NCI-H446 (cell line): ENCODE data around the gene ALX1.
A peak's percentile ranks its signal among the peaks of the same experiment; 100 is the strongest.

Experiments used
- DNase-seq, 2 experiments: peaks; one replicate each; lab custom pipeline; 2025; lab: John Stamatoyannopoulos, UW

Gene ALX1

DNA sequence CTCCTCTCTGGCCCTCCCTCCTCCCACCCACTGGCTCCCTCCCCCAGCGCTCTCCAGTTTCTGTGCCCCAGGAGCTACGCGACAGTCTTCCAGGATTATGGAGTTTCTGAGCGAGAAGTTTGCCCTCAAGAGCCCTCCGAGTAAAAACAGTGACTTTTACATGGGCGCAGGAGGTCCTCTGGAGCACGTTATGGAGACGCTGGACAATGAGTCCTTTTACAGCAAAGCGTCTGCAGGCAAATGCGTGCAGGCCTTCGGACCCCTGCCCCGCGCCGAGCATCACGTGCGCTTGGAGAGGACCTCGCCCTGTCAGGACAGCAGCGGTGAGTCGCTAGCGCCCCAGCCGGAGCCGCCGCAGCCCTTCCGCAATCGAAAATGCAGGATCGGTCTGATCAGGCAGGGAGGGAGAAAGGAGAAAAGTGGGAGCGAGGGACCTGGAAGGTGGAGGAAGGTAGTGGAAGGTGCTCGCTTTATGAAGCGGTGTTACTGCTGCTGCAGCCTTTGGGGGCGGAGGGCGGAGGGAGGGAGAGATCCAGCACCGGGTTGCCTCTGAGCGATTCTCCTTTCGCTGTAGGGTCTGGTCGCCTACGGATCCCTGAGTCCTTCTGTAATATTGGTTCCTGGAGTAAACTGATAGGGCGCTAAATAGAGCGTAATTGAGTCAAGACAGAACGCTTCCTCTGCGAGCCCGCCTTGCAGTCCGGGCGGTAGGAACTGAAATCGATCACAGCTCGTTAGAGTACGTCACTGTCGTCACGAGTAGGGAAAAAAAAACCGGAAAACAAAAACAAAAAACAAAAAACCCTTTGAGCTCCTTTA is at the start of gene ALX1:
Gene ALX1 (plus strand): TSS at position 56 of the 819 bp plus-strand sequence. CDS start 42 bp downstream, at position 98.
- DNase-seq = no peak

DNA sequence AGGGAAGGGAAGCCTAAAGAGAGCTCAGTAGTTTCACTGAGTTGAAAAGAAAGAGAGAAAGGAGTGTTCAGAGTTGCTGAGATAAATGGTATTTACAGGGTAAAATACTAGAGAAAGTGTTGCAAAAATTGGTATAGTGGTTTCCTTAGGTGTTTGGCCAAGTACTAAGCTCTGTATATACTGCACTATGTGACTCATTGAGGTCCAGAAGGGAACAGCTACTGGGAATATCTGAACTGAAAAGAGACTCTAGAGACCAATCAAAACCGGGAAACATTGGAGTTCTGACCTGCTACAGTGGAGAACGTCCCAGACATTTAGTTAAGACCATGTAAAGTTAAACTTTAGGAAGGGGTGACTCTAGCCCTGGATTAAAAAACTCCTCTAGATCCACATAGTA is 42.7 kb upstream of the ALX1 start:
- DNase-seq = no peak

DNA sequence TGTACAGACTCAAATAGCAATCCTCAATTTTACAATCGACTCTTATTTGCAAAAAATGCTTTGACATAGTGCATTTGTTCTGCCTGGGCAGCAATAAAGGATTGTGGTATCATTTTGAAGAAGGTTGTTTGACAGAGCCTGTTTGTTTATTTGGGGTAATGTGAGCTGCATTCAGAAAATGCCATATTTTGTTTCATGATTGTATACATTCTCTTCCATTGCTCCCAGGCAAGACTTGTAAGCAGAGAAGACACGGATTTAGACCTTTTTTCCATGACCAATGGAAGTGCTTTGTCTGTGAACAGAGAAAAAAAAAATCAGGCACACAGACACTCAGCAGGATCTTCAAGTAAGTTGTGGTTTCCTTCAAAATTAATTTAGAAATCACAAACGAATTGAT is 35.5 kb upstream of the ALX1 start:
- no peak for DNase-seq

DNA sequence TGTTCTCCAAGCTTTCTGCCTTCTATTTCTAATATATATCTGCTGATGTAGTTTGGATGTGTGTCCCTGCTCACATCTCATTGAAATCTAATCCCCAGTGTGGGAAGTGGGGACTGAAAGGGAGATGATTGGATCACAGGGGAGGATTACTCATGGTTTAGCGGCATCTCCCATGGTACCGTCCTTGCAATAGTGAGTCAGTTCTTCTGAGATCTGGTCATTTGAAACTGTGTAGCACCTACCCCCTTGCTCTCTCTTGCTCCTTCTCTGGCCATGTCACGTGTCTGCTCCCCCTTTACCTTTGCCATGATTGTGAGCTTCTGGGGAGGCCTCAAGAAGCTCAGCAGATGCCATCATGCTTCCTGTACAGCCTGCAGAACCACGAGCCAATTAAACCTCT is 26.2 kb upstream of the ALX1 start:
- DNase-seq = no peak

DNA sequence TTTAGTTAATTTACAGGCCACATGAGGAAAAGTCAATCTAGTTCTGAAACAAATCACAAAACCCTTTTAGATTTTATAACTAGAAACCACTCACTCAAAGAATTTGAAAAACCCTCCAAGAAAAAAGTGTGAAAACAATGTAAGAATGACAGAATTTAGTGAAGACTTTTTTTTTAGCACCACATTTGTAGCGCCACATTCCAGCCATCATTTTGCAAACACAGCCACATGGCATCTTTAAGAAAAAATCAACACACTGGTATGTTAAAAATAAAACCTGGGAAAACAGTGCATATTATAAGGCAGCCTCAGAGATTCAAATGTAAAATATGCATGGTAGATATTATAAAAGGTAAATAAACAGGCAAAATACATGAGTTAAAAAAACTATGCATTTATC is 22.3 kb upstream of the ALX1 start:
- no peak for DNase-seq

DNA sequence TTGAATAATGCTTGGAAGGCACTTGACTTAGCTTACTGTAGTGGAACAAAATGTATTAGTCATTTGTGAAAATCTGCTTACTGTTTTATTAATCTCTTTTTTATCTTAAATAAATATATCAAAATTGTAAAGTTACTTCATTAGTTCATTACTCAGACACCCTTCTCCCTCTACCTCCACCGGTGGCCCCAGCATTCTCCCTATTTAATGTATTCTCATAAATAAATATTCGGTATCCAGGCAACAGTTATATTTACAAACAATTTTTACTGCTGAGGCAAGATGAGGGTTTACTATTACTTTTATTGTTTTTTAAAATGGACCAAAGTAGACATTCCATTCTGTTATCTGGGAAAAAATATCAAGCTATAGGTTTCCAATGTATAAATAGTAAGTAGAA is 19.6 kb upstream of the ALX1 start:
- no peak for DNase-seq

DNA sequence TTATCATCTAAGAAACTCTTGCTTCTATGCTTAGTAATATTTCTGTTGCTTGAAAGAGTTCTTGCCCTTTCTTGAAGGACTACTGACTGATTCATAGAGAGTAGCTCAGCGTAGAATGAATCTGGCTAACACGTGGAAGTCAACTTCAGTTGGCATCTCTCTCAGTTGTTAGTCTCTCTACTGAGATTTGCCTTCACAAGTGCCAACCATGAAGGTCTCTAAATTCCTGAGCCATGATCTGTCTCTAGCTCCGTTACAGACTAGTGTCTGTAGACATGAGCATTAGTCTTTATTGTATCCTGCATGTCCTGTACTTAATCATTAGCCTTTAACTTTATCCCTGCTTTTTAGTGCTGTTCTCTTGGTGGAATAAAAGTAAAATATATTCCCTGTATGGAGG is 19.1 kb upstream of the ALX1 start:
- DNase-seq = peak in 1 of 2 experiments; percentile 18

DNA sequence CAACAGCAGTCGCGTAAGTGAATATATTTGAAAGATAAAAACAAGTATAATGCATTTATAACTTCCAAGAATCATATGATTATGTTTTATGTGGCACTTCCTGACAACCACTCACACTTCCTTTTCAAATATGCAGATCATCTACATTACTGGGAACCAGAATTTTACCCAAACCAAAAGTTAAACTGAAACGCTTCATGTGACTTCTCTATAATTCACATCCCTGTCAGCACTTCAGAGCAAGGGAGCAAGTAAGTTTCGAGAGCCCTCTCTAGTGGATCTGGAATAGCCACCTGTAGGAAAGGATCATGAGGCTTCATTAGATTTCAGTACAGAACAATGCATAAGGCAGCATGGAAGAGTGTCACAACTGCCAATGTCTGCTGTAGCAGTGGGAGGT is 13.7 kb upstream of the ALX1 start:
- DNase-seq = no peak

DNA sequence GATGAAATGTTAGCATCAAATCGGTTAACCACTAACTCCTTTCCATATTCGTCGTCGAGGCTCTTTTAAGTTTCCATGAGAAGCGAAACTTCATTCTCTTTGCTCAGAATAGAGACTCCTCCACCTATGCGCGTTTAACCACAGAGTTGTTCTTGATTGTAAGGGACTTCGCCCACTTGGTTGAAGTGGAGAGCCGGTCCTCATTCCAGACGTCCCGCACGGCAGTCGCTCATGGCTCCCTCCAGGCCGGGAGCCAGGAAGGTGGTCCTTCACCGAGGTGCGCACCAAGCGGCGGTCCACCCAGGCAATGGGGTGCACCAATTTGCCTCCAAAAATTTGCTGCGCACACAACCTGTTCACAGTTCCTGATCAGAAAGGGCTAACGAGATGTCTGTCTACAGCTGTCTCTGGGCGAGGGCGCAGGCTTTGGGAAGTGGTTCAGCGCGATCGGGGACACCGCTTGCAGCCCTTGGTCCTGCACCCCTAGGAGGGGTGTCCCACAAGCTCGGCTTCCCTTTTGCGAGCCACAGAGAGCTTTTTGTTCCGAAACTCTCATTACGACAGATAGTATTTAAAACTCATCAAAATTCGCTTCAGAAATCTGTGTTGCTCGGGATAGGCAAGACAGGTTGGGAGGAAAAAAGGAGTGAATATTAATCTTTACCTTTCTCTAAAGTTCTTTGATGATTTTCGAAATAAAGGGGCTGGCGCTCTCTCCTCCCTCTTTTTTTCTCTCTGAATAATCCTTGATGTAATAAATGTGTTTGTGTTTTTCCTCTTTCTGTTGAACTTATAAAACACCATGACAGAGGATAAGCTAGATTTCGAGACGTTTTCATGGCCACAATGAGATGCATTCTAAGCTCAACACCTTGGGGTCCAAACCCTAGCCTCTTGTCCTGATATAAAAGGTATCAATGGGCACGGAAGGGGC is 6.4 kb upstream of the ALX1 start:
- no peak for DNase-seq

DNA sequence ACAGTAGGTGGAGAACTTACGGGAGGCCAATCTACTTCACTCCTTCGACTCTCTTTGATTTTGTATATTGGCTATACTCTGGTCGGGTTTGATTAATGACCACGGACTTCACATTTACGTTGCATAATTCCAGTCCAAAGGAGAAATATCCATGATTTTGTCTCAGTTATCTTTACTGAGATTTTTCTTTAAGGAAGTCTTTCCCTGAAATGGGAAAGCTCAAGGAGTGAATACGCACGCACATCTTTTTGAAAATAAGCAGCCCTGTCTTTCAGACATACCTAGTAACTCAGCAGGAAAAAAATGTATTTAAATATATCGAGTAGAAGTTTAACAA is 5.7 kb upstream of the ALX1 start:
- DNase-seq = no peak

DNA sequence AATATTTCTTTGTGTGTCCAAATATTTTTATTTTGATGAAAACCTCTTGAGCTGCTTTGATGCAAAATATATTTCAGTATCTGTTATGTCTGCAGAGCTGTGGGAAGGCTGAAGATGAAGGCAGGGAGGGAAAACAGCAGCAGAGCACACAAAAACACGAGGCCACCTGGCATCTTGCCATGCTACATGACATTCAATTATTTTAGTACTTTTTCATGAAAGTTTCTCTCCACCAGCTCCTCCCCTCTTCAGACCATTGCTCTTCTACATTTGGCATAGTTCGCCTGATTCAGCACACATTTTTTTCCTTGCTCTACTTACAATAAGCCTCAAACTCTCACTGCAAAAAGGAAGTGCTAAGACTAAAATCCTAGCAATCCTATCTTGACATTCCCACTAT is 4.6 kb upstream of the ALX1 start:
- DNase-seq = peak in 1 of 2 experiments; percentile 54

DNA sequence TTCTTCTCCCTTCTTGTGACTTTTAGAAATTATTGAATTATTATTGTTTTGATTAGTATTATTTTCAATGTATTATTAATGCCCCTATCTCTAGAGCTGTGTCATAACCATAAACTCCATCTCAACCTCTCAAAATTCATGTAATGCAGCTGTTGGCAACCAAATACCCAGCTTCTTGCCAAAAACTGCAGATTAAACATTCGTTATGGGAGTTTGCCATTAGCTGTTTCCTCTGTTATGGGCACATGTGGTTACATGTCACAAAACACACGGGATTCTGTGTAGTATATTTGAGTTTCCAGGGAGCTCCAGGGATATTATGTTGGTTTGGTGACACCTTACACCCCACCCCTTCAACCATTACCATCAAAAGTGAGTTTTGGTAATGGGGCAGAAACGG is 2.8 kb upstream of the ALX1 start:
- peak; percentile 34 to 47 for DNase-seq

DNA sequence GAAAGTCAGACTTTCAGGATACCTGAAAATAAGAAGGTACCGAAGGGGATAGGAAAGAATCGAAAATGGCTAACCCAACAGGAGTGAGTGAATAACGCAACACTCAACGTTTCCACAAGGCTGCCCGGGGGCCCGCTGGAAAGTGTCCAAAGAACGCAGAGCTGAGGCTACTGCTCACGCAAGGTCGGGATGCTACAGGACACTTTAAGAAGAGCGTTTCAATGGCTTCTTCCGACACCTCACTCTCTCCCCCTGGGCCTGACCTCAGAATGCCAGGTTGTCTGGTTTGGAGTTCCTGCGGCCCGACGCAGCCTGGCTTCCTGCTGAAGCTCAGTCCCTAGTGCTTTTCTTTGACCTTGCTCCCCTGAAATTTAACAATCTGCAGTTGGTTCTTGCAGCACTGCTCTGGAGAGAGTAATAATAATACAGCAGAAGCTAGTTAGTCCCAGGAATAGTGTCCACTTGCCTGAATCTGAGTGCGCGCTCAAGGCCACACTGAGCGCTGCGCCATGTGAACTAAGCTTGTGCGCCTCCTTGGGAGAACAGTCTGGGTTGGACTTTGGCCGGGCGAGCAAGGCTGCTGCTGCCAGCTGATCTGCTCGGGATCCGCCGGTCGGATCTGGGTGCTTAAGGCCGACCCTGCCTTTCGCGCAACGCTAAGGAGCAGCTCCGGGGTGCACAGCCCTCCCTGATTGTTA is 2.0 kb upstream of the ALX1 start:
- DNase-seq = no peak

DNA sequence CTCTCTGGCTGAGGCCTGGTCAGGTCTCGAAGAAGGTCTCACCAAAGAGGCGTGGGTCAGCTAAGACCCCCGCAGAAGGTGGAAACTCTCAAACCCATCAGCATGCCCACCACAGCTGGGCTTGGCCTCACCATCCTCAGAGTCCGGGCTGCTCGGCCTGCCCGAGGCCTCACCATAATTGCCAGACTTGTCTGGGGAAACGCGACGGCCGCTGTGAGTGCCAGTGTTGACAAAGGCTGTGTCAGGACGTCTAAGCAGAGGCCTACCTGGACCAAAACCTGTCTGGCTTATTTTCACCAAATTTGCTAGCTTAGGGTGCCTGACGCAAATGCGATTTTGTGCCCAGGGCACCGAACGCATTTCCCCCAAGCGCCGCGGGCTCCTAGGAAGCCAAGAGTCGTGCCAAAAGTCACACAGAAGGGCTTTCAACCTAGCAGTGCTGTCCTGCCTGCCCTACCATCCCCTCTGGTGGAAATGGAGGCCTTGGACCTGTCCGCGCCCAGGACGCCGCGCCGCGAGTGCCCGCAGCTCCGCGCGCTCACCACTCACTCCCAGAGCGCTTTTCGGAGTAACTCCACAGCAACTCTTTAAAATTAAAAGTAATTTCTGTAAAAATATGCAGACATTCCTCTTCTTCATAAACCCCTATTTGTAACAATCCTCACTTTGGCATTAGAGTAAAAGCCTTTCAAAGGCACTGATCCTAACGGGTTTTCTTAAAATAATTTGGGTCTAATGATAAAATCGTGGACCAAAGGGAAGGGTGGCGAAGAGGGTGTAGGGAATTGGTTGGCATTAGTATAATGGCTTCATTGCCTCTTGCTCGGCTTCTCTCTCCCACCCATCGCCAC is 1.2 kb upstream of the ALX1 start:
- DNase-seq = no peak

DNA sequence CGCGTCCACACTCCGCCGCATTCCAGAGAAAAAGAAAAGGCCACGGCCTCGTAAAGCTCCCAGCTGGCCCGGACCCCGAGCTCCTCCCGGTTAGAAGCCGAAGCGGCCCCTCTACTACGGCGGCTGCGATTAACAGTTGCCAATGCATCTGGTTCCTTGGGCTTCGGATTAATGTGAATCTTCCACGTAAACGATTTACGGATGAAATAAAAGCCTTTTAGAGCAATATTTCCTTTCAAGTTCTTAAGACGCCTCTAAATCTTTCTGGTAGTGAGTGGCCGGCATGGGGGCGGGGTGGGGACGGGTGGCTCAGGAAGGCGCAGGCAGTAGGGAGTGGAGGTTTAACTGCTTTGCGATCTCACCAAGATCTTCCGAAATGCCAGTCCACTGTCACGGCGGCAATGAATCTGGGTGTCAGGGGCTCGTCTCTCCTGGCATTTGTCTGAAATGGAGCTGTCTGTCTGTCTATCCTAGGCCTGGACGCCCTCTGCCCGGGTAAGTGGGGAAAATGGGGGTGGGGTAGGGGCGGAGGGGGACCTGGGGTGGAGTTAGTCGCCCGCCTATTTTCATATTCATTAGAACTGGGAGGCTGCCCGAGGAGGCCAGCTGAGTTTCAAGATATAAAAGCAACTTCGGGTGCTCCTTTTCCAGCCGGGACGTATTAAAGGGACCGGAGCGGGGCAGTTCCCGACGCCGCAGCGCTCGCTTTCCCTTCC is 413 bp upstream of the ALX1 start:
- DNase-seq = no peak

DNA sequence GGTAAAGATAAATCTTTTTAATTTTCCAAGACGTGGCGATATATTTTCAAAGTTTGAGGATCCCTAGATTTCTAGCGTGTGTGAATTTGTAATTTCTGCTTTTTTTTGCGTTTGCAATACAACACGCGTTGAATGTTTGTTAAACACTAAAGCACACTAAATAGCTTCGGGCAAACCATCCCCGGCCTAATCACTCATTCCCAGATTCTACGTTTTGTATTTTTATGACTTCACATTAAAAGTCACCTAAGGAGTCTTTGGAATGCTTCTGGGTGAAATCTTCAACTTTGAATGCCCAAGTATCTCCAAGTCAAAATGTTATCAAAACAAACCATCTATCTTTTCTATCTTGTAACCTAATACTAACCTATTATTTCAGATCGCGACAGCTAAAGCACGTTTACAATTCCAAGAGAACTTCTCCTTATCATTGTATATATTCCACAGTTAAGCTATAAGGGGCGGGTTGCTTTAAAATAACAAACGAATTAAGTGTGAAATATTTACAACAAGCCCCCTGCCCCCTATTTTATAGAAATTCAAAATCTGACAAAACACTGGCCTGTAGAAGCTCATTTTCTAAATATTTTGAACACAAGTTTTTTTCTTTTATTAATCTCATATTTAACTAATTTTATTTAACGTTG is 1.1 kb downstream of the ALX1 start:
- no peak for DNase-seq

DNA sequence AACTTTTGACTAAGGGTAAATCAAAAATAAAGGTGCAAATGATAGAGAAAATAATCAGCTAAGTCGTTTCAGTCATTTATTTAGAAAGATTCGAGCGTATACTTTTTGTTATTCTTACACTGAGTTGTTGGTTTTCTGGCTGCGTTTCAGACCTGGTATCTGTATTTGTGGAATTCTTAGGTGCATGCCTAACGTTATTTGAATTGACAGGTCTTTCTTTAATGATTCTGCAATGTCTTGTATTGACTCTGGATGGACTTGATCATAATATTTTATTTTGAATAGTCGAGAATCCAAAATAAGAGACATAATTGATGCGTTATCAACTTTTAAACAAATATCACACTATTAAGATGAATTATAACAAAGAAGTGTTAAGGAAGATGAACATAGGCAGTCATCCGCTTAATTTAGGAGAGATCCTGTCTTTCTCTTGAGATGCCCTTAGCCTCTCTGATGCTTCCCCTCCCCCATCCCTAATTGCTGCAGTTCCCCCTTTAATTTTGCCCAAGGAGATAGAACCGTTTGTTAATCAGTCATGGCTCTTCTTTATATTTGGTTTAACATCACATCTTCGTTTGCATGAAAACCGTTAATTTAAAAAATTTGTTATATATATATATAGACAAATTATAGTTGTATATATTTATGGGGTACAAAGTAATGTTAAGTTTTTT is 1.8 kb downstream of the ALX1 start:
- no peak for DNase-seq

DNA sequence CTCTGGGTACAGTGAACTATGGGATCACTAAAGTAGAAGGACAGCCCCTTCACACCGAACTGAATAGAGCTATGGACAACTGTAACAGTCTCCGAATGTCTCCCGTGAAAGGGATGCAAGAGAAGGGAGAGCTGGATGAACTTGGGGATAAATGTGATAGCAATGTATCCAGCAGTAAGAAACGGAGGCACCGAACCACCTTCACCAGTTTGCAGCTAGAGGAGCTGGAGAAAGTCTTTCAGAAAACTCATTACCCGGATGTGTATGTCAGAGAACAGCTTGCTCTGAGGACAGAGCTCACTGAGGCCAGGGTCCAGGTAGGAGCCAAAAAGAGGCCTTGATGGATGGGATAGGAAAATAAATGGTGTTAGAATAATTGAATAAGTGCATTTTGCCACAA is 3.5 kb downstream of the ALX1 start:
- no peak for DNase-seq

DNA sequence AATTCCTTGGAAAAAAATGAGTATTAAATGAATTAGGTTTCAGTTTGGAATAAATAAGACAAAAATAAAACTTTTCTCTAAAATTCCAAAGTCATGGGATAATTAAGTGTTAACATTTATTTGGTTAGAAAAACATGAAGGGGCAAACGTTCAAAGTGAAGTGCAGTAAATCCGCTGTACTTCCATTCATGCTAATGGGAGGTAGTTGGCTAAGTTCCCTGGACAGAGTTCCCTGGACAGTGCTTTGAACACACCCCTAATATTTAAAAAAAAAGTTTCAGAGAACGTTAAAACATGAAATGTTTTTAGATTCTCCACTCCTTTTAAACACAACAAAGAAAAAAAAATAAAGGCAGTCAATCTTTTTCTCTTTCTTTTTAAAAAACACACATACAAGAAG is 16.3 kb downstream of the ALX1 start:
- peak in 1 of 2 experiments; percentile 15 for DNase-seq

DNA sequence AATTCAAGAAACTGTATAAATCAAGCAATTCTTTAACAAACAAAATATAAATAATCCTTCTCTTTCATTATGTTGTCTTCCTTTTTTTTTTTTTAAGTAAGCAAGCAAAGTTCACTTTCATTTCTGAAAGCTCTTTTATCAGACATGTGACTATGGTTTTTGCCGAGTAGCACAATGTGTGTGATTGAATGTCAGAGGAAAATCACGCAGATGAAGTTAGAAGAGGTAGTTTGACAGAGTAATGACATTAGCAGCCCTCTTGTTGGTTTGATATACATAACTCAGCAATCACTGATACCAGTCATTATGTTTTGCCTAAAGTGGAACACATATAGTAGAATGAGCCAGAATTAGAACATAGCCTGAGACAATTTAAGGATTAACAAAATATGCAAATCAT is 19.0 kb downstream of the ALX1 start:
- DNase-seq = no peak
